SU-DHL-6 (cell line): Measurements from ENCODE around the gene ATG2A.

Experiments
- H2AFZ ChIP-seq: fragments of 200-600 bp; sonication (generic); 2 replicates; pipeline ENCODE4 v1.6.1; 2014; ENCODE audit warnings: low read depth, mild to moderate bottlenecking, moderate library complexity, mixed read lengths, antibody characterized with exemption, low read length; ENCODE audit not compliant: severe bottlenecking
- H3F3A ChIP-seq: fragments of 200-600 bp; shearing (Covaris generic); 2 replicates; pipeline ENCODE4 v1.6.0; 2016; ENCODE audit warnings: antibody characterized with exemption, mild to moderate bottlenecking; ENCODE audit not compliant: insufficient read depth
- H3K27ac ChIP-seq: fragments of 200-600 bp; sonication (generic); 2 replicates; pipeline ENCODE4 v1.5.1; 2016; ENCODE audit warnings: low read depth, mild to moderate bottlenecking, low read length, moderate library complexity, mixed read lengths
- H3K27me3 ChIP-seq: fragments of 200-600 bp; sonication (generic), shearing (Covaris generic); 2 replicates; pipeline ENCODE4 v1.6.0; 2014; ENCODE audit warnings: mild to moderate bottlenecking, low read length
- H3K36me3 ChIP-seq: fragments of 200-600 bp; sonication (generic); 2 replicates; pipeline ENCODE4 v1.6.1; 2014; ENCODE audit warnings: mild to moderate bottlenecking, low read length, mixed read lengths
- H3K4me2 ChIP-seq: fragments of 300-600, 200-600 bp; shearing (Covaris generic), sonication (generic); 2 replicates; pipeline ENCODE4 v1.6.0; 2014; ENCODE audit warnings: low read length, low read depth, mild to moderate bottlenecking; ENCODE audit not compliant: poor library complexity, severe bottlenecking
- H3K4me3 ChIP-seq: fragments of 200-600 bp; sonication (generic); 2 replicates; pipeline ENCODE4 v1.5.1; 2014; ENCODE audit warnings: antibody characterized with exemption, low read length, mild to moderate bottlenecking, mixed read lengths; ENCODE audit not compliant: insufficient read depth, poor library complexity, severe bottlenecking
- H3K79me2 ChIP-seq: fragments of 200-600 bp; sonication (generic); 2 replicates; pipeline ENCODE4 v1.6.1; 2014; ENCODE audit warnings: mild to moderate bottlenecking, low read length, moderate library complexity; ENCODE audit not compliant: insufficient read depth
- H3K9ac ChIP-seq: fragments of 200-600 bp; sonication (generic); 2 replicates; pipeline ENCODE4 v1.7.0; 2014; ENCODE audit warnings: mild to moderate bottlenecking, low read length
- H3K9me2 ChIP-seq: fragments of 200-600 bp; sonication (generic); replicated peaks from 2 replicates; pipeline ENCODE4 v1.6.1; 2014; ENCODE audit warnings: low read length; ENCODE audit not compliant: insufficient read depth
- H3K9me3 ChIP-seq: fragments of 200-600 bp; sonication (generic); 2 replicates; pipeline ENCODE4 v1.6.1; 2014; ENCODE audit warnings: low read length, mixed read lengths; ENCODE audit not compliant: insufficient read depth
- H4K20me1 ChIP-seq: fragments of 200-600 bp; sonication (generic); 2 replicates; pipeline ENCODE4 v1.6.1; 2014; ENCODE audit warnings: low read depth, mild to moderate bottlenecking, antibody characterized with exemption, low read length, moderate library complexity, mixed read lengths
- CTCF ChIP-seq: fragments of 200-600 bp; sonication (generic); IDR thresholded peaks from one replicate; pipeline ENCODE4 v1.5.1; 2017; ENCODE audit warnings: antibody characterized with exemption, mild to moderate bottlenecking, low read length, moderate library complexity; ENCODE audit not compliant: insufficient read depth, poor library complexity, severe bottlenecking
- EZH2phosphoT487 ChIP-seq: fragments of 200-600 bp; sonication (generic), shearing (Covaris generic); conservative IDR thresholded peaks from 2 replicates; pipeline ENCODE4 v1.6.1; 2018; ENCODE audit warnings: mild to moderate bottlenecking, antibody characterized with exemption, low read length, moderate library complexity, mixed read lengths

The ATG2A gene

GRCh38 chr11:64911142-64911541 is 5.9 kb downstream of the ATG2A start:
- Histone ChIP-seq H3K27me3 (no peaks in the 10 kb centered on the region), H3K79me2 (peaks cover 6% of the 10 kb centered on the region; the same call in 1 of the 2 replicates), H3K9me2 (no peaks in the 10 kb centered on the region), H2AFZ (no peak overlapping the region), H3K4me2 (no peak overlapping the region), H4K20me1 (no peaks in the 10 kb centered on the region), H3K9ac (no peak overlapping the region), H3K9me3 (no peaks in the 10 kb centered on the region), H3K27ac (no peak overlapping the region), H3F3A (no peaks in the 10 kb centered on the region), H3K36me3 (no peaks in the 10 kb centered on the region), H3K4me3 (no peak overlapping the region)
- no peak for TF ChIP-seq EZH2phosphoT487
- no peak for TF ChIP-seq CTCF

GRCh38 chr11:64910451-64911093 is 6.4 kb downstream of the ATG2A start:
- H3K9ac ChIP-seq: no peak overlapping the region
- H3K27ac ChIP-seq: no peak overlapping the region
- H3K4me3 ChIP-seq: no peak overlapping the region
- no peaks in the 10 kb centered on the region for H3F3A ChIP-seq
- TF ChIP-seq CTCF (no peak), EZH2phosphoT487 (no peak)
- no peaks in the 10 kb centered on the region for H3K9me3 ChIP-seq
- no peaks in the 10 kb centered on the region for H3K36me3 ChIP-seq
- no peaks in the 10 kb centered on the region for H4K20me1 ChIP-seq
- H3K4me2 ChIP-seq: no peak overlapping the region
- H2AFZ ChIP-seq: no peak overlapping the region
- no peaks in the 10 kb centered on the region for H3K27me3 ChIP-seq
- H3K9me2 ChIP-seq: no peaks in the 10 kb centered on the region
- H3K79me2 ChIP-seq: peaks cover under 1% of the 10 kb centered on the region; the same call in 1 of the 2 replicates

- Histone ChIP-seq H3K9ac (no peak overlapping the region), H3K27me3 (no peaks in the 10 kb centered on the region), H2AFZ (no peak overlapping the region), H4K20me1 (no peaks in the 10 kb centered on the region), H3K4me2 (no peak overlapping the region), H3K9me2 (no peaks in the 10 kb centered on the region), H3F3A (no peaks in the 10 kb centered on the region), H3K36me3 (no peaks in the 10 kb centered on the region), H3K9me3 (no peaks in the 10 kb centered on the region), H3K4me3 (no peak overlapping the region), H3K79me2 (no peaks in the 10 kb centered on the region), H3K27ac (no peak overlapping the region)
- TF ChIP-seq CTCF (no peak), EZH2phosphoT487 (no peak)
These were observed 7.2 kb downstream of the ATG2A start for GRCh38 chr11:64909653-64910343.
